Measurements from ENCODE around the gene MAP6. TPM values are rescaled to one million over a fixed set of nuclear protein-coding genes. Genes with fewer than 3 reads are reported as not detected.
A peak's percentile ranks its signal among the peaks of the same experiment; 100 is the strongest.

The MAP6 gene
- total and polyA plus RNA-seq, 9 of the 15 experiments (the other 6 are each of a cell fraction or from before 2014, with no cell fraction given), result not detected

DNA sequence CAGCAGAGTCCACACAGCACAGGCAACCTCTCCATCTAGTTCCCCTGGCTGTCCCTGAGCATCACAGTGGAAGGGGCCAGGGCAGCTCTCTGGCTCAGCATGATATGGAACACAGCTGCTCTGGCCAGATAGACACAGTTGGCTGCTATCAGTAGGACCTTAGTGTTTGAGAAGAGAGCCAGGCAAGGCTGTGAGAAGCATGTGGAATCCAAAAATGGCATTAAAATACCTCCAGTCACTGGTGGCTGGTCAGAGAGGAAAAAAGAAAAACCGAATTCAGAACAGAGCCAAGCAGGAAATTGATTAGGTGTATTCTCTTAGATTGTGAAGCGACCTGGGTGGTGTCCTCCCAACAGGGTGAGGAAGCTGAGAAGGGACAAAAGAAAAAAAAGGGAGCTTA lies 78.9 kb downstream of the MAP6 start (continued):
- TF ChIP-seq, protein P1, sequence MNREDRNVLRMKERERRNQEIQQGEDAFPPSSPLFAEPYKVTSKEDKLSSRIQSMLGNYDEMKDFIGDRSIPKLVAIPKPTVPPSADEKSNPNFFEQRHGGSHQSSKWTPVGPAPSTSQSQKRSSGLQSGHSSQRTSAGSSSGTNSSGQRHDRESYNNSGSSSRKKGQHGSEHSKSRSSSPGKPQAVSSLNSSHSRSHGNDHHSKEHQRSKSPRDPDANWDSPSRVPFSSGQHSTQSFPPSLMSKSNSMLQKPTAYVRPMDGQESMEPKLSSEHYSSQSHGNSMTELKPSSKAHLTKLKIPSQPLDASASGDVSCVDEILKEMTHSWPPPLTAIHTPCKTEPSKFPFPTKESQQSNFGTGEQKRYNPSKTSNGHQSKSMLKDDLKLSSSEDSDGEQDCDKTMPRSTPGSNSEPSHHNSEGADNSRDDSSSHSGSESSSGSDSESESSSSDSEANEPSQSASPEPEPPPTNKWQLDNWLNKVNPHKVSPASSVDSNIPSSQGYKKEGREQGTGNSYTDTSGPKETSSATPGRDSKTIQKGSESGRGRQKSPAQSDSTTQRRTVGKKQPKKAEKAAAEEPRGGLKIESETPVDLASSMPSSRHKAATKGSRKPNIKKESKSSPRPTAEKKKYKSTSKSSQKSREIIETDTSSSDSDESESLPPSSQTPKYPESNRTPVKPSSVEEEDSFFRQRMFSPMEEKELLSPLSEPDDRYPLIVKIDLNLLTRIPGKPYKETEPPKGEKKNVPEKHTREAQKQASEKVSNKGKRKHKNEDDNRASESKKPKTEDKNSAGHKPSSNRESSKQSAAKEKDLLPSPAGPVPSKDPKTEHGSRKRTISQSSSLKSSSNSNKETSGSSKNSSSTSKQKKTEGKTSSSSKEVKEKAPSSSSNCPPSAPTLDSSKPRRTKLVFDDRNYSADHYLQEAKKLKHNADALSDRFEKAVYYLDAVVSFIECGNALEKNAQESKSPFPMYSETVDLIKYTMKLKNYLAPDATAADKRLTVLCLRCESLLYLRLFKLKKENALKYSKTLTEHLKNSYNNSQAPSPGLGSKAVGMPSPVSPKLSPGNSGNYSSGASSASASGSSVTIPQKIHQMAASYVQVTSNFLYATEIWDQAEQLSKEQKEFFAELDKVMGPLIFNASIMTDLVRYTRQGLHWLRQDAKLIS (CRISPR knock-in tag; IDR thresholded peaks at IDR 0.05), result no peak
- TF ChIP-seq CBFA2T3 (IDR thresholded peaks at IDR 0.05) (peak; percentile 99), ZNF57 (CRISPR knock-in tag; IDR thresholded peaks at IDR 0.05) (no peak), ZNF668 (CRISPR knock-in tag; IDR thresholded peaks at IDR 0.05) (no peak), SRSF3 (IDR thresholded peaks at IDR 0.05; ENCODE audit: insufficient read depth, low read length) (no peak), ZNF165 (CRISPR knock-in tag; IDR thresholded peaks at IDR 0.05; ENCODE audit: borderline replicate concordance) (no peak), ZC3H11A (IDR thresholded peaks at IDR 0.05; ENCODE audit: low read depth, low read length) (no peak), RFX1 (IDR thresholded peaks at IDR 0.05) (no peak), HDAC6 (IDR thresholded peaks at IDR 0.05; ENCODE audit: low read depth, low read length) (no peak), NFYB (IDR thresholded peaks at IDR 0.05; ENCODE audit: extremely low read depth, insufficient read length) (no peak), ZNF347 (CRISPR knock-in tag; IDR thresholded peaks at IDR 0.05; ENCODE audit: low read depth) (no peak), PPARD (CRISPR knock-in tag; IDR thresholded peaks at IDR 0.05) (no peak), ZNF12 (CRISPR knock-in tag; IDR thresholded peaks at IDR 0.05) (no peak), ZNF133 (CRISPR knock-in tag; IDR thresholded peaks at IDR 0.05) (no peak), TRIM24 (IDR thresholded peaks at IDR 0.05) (peak; percentile 95 to 96), ZBED1 (IDR thresholded peaks at IDR 0.05) (peak; percentile 80; the same call in 1 of the 2 replicates), TAF1 (IDR thresholded peaks at IDR 0.05; ENCODE audit: control insufficient read depth, extremely low read depth, insufficient read depth, low read length, severe bottlenecking) (peak; percentile 26), C11orf30 (IDR thresholded peaks at IDR 0.05; ENCODE audit: low read depth) (no peak), POLR3G (IDR thresholded peaks at IDR 0.05; ENCODE audit: extremely low read depth, insufficient read length, insufficient replicate concordance) (no peak), TRIM28 (IDR thresholded peaks at IDR 0.05) (0 out of 2 replicates have a peak, but pooled peaks have one; percentile 48), ZNF23 (CRISPR knock-in tag; IDR thresholded peaks at IDR 0.05) (no peak), NRF1 (conservative IDR thresholded peaks at IDR 0.05 in 1 of 2, IDR thresholded peaks at IDR 0.05 in 1 of 2) (peak; percentile 55 to 69)
- TF ChIP-seq, protein P2, sequence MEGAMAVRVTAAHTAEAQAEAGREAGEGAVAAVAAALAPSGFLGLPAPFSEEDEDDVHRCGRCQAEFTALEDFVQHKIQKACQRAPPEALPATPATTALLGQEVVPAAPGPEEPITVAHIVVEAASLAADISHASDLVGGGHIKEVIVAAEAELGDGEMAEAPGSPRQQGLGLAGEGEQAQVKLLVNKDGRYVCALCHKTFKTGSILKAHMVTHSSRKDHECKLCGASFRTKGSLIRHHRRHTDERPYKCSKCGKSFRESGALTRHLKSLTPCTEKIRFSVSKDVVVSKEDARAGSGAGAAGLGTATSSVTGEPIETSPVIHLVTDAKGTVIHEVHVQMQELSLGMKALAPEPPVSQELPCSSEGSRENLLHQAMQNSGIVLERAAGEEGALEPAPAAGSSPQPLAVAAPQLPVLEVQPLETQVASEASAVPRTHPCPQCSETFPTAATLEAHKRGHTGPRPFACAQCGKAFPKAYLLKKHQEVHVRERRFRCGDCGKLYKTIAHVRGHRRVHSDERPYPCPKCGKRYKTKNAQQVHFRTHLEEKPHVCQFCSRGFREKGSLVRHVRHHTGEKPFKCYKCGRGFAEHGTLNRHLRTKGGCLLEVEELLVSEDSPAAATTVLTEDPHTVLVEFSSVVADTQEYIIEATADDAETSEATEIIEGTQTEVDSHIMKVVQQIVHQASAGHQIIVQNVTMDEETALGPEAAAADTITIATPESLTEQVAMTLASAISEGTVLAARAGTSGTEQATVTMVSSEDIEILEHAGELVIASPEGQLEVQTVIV (CRISPR knock-in tag; IDR thresholded peaks at IDR 0.05; ENCODE audit: borderline replicate concordance), result no peak
- TF ChIP-seq, protein P3, sequence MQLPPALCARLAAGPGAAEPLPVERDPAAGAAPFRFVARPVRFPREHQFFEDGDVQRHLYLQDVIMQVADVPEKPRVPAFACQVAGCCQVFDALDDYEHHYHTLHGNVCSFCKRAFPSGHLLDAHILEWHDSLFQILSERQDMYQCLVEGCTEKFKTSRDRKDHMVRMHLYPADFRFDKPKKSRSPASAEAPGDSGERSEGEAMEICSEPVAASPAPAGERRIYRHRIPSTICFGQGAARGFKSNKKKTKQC (CRISPR knock-in tag; IDR thresholded peaks at IDR 0.05), result no peak
- TF ChIP-seq, protein P4, sequence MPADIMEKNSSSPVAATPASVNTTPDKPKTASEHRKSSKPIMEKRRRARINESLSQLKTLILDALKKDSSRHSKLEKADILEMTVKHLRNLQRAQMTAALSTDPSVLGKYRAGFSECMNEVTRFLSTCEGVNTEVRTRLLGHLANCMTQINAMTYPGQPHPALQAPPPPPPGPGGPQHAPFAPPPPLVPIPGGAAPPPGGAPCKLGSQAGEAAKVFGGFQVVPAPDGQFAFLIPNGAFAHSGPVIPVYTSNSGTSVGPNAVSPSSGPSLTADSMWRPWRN (IDR thresholded peaks at IDR 0.05; ENCODE audit: low read depth), result no peak; the same call in 1 of the 2 replicates

Data from K562 (cell line).